Stimulated activated CD4-positive, alpha-beta T cell treated with anti-CD3 and anti-CD28 coated beads, Interleukin-12 subunit alpha, Interleukin-12 subunit beta, amount 100 ng/mL, for 48 hours (primary cell): Measurements from ENCODE around the gene RNF167.
A peak's percentile ranks its signal among the peaks of the same experiment; 100 is the strongest.
"Not testable (repeated sequence)": the region's sequence is repeated elsewhere in the genome, so short reads cannot be mapped to it uniquely, and the experiment has no call there.

Source experiments
- DNase-seq, 3 donors: peaks; one replicate each; pipeline ENCODE4 v3.0.0-alpha.2; 2020; ENCODE audit warnings: low read depth in 2 of 3, low spot score in 1 of 3

Gene RNF167

DNA sequence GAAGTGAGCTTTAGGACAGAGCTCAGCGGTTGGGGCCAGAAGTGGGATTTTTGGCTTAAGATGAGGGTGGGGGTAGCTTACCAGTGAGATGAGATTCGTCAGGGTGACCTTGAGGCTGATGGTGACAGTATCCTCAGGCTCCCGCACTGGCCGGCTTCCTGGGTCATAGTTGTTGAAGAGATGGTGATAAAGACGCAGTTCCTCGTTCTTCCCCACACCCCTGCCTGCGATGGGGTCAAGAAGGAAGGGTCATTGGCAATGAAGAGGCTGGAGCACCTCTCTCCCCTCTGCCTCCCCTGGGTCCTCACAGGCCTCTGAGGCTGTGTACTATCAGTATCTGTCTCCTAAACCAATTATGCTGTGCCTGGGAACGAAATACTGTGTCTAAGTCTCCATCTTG lies 37.5 kb upstream of the RNF167 start:
- DNase-seq, result no peak

DNA sequence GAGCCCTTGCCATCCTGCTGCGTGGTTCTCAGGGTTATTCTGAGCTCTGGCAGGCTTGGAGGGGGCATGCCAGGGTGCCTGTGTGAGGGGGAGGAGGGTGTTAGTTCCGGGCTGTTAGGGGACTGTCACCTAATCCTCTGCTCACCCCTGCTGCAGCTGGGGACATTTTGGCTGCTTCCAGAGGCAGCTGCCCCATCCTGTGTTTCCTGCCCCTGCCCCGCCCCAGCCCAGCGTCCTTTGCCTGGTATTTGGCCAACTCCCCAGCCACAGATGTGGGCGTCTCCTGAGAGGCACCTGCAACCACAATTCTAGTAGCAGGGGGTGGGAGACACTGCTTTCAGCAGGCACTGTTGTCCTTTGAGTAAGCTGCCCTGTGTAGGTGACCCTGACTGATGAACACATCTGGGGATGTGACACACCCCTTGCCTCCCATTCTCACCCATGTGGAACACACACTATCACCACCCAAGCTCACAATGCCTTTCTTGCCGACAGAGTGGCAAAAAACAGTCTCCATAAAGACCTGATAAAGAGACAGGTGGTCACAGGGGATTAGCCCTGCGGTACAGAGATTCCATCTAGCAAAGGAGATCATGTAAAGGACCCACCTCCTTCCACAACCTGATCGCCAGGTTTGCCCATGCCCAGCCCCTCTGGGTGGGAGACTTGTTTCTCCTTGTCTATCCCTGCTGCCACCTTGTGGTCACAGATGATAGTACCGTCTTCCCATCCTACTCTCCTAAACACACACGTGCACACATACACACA lies 36.8 kb upstream of the RNF167 start, which contains the start of gene CHRNE:
CHRNE (minus strand) TSS at position 48 of the 768 bp plus-strand sequence; CDS start at position 13, 35 bp downstream.
- peak; percentile 62 to 83 (median 70) for DNase-seq

DNA sequence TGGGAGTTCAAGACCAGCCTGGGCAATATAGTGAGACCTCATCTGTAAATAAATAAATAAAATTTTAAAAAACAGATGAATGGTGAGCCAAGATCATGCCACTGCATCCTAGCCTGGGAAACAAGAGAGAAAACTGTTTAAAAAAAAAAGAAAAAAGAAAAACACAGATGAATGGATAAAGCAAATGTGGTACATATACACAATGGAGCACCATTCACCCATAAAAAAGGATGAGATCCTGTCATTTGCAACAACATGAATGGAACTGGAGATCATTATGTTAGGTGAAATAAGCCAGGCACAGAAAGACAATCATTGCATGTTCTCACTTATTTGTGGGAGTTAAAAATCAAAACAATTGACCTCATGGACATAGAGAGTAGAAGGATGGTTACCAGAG lies 33.4 kb upstream of the RNF167 start:
- DNase-seq, result not testable (repeated sequence)

- DNase-seq, result no peak
These were observed 31.8 kb upstream of the RNF167 start for GRCh38 chr17:4908301-4908700.

DNA sequence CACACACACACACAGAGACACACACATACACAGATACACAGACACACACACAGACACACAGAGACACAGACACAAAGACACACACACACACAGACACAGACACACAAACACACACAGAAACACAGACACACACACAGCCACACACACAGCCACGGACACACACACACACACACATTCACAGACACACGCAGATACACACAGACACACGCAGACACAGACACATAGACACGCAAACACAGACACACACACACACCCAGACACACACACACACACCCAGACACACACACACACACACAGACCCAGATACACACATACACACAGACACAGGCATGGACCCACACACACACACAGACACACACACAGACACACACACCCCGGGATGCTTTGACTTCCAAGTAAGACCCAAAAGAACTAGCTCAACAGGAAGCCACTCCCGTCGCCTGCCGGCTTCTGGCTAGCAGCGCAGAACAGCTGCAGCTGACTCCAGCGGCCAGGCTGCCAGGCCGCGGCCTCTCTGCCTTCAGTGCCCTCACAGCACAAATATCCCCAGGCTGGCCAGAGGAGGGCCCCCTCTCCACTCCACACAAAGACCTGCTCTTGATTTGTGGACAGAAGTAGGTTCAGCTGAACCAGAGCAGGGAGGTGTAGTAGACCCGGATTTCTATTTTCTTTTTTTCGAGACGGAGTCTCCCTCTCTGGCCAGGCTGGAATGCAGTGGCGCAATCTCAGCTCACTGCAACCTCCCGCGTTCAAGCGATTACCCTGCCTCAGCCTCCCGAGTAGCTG lies 31.2 kb upstream of the RNF167 start:
- DNase-seq, result peak; percentile 61 to 67 (median 63)

DNA sequence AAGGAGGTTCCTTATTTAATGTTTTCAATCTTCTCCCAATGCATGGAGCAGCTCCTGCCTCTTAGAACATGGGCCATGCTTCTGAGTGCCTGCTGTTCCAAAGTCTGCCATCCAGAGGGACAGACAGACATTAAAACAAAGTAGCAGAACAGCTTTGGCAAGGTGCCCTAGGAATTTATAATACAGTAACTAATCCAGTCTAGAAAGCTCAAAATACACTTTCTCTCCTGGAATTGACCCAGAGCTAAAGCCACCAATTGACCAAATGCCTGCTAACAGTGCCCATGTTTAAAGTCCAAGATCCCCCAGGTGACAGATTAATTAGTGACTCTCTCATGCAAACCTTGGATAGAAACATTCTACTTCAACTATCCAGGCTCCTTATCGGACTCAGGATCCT lies 26.1 kb upstream of the RNF167 start:
- no peak for DNase-seq

DNA sequence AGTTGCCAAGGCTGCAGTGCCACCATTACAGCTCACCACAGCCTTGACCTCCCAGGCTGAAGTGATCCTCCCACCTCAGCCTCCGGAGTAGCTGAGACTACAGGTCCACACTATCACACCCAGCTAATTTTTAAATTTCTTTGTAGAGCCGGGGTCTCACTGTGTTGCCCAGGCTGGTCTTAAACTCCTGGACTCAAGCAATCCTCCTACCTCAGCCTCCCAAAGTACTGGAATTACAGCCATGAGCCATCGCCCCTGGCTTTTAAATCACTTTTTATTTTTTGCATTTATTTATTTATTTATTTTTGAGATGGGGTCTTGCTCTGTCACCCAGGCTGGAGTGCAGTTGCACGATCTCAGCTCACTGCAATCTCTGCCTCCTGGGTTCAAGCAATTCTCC lies 25.5 kb upstream of the RNF167 start:
- not testable (repeated sequence) for DNase-seq

DNA sequence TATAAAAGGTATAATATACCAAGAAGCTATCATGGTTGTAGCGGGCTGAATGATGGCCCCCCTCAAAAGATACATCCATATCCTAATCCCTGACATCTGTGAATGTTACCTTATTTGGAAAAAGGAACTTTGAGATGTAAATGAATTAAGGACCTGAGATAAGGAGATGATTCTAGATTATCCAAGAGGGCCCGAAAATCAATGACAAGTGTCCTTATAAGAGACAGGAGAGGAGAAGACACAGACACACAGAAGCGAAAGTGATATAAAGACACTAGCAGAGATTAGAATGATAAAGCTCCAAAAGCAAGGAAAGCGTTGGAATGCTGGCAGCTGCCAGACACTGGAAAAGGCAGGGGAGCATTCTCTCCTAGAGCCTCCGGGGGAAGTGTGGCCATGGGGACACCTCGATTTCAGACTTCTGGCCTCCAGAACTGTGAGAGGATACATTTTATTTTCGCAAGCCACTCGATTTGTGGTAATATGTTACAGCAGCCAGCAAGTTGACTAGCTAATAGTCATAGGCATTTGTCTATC lies 20.5 kb upstream of the RNF167 start:
- no peak for DNase-seq

DNA sequence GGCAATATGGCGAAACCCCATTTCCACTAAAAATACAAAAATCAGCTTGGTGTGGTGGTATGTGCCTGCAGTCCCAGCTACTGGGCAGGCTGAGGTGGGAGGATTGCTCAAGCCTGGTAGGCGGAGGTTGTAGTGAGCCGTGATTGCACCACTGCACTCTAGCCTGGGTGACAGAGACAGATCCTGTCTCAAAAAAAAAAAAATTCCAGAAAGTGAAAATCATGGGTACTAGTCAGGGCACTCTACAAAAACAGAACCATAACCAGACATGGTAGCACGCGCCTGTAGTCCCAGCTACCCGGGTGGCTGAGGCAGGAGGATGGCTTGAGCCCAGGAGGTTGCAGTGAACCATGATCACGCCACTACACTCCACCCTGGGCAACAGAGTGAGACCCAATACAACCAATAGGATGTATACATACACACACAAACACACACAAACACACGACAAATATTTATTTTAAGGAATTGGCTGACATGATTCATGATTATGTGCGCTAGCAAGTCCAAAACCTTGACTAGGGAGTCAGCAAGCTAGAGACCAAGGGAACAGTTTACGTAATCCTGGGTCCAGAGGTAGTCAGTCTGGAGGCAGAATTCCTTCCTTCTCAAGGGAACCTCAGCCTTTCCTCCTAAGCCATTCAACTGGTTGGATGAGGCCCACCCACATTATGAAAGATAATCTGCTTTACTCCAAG lies 19.6 kb upstream of the RNF167 start:
- DNase-seq, result no peak

GRCh38 chr17:4921320-4921719 lies 18.7 kb upstream of the RNF167 start:
- DNase-seq, result no peak

GRCh38 chr17:4926577-4927335 lies 13.3 kb upstream of the RNF167 start:
- DNase-seq, result not testable (repeated sequence)

DNA sequence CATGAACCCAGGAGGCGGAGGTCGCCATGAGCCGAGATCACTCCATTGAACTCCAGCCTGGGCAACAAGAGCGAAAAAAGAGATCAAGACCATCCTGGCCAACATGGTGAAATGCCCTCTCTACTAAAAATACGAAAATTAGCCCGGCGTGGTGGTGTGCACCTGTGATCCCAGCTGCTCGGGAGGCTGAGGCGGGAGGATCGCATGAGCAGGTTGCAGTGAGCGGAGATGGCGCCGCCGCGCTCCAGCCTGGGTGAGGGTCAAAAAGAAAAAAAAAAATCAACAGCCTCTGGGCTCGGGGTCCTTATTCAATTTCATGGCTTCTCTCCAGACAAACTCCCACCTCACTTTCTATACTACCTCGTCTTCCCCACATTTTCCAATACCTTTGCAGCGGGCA lies 11.2 kb upstream of the RNF167 start:
- DNase-seq, result no peak

DNA sequence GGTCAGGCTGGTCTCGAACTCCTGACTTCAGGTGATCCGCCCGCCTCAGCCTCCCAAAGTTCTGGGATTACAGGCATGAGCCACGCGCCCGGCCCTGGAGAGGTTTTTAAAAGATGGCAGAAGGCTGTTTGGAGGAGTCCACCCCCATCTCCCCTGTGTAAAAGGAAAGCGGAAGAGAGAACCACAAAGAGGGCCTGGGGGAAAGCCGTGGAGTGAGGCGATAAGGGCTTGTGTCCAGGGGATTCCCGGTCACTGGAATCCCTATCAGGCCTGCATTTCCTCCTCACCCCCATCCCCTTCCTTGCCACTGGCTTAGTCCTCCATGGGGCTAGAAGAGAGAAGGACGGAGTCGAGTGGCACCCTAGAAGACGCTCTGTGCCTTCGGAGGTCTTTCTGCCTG lies 8.1 kb upstream of the RNF167 start, which contains the start of gene GP1BA:
GP1BA (plus strand) TSS at position 315 of the 400 bp plus-strand sequence. CDS start 328 bp downstream, outside the sequence.
- no peak for DNase-seq

DNA sequence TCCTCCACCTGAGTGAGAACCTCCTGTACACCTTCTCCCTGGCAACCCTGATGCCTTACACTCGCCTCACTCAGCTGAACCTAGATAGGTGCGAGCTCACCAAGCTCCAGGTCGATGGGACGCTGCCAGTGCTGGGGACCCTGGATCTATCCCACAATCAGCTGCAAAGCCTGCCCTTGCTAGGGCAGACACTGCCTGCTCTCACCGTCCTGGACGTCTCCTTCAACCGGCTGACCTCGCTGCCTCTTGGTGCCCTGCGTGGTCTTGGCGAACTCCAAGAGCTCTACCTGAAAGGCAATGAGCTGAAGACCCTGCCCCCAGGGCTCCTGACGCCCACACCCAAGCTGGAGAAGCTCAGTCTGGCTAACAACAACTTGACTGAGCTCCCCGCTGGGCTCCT lies 7.3 kb upstream of the RNF167 start:
- no peak for DNase-seq

GRCh38 chr17:4933646-4934045 lies 6.4 kb upstream of the RNF167 start:
- DNase-seq, result no peak

DNA sequence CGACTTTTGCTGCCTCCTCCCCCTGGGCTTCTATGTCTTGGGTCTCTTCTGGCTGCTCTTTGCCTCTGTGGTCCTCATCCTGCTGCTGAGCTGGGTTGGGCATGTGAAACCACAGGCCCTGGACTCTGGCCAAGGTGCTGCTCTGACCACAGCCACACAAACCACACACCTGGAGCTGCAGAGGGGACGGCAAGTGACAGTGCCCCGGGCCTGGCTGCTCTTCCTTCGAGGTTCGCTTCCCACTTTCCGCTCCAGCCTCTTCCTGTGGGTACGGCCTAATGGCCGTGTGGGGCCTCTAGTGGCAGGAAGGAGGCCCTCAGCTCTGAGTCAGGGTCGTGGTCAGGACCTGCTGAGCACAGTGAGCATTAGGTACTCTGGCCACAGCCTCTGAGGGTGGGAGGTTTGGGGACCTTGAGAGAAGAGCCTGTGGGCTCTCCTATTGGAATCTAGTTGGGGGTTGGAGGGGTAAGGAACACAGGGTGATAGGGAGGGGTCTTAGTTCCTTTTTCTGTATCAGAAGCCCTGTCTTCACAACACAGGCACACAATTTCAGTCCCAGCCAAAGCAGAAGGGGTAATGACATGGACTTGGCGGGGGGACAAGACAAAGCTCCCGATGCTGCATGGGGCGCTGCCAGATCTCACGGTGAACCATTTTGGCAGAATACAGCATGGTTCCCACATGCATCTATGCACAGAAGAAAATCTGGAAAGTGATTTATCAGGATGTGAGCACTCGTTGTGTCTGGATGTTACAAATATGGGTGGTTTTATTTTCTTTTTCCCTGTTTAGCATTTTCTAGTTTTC lies 5.7 kb upstream of the RNF167 start:
- no peak for DNase-seq

DNA sequence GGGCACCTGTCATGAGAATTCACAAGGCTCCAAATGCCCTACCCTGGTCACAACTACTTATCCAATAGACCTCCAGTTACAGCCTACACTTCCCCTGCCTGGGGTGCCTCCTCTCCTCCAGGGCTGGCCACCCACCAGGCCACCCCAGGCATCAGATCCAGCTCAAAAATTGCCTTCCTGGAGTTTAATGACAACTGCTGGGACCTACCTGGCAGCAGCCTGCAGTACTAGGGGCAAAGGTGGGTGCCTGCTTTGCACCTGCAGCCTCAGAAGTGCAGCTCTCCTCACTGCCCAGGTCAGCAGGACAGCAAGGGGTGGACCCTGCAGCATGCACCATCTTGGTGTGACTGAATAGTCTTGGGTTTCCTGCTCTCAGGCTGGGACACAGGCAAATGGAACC lies 4.4 kb upstream of the RNF167 start:
- no peak for DNase-seq

- DNase-seq, result no peak
These were observed 3.6 kb upstream of the RNF167 start for GRCh38 chr17:4936436-4936835.

- no peak for DNase-seq
These were observed 2.5 kb upstream of the RNF167 start for GRCh38 chr17:4937553-4937952.

- no peak for DNase-seq
These were observed 2.0 kb upstream of the RNF167 start for GRCh38 chr17:4938069-4938491.
